Calu3 (cell line): Measurements from ENCODE around the gene FARP1. TPM values are rescaled to one million over a fixed set of nuclear protein-coding genes. Genes with fewer than 3 reads are reported as not detected.

Experiments used
- BruUV-seq: library from RNA; stranded (reverse); fragments of 400-500 nt; replicated peaks from 2 replicates; lab custom pipeline; 2021; lab: Mats Ljungman, UMichigan
- CTCF ChIA-PET: fragments of 300-600 bp; sonication (Branson Sonifier 250); formaldehyde crosslinking; loops from one replicate; lab custom pipeline; 2022; ENCODE audit warnings: antibody characterized with exemption; lab: Charles Lee
- DNase-seq: peaks from one replicate; pipeline ENCODE4 v3.0.0; 2022
- H3K27ac Mint-ChIP-seq: one replicate; pipeline ENCODE4 v1.8.0; 2022; ENCODE audit warnings: mixed read lengths; ENCODE audit not compliant: unreplicated experiment
- H3K27me3 Mint-ChIP-seq: one replicate; pipeline ENCODE4 v1.8.0; 2022; ENCODE audit warnings: mixed read lengths; ENCODE audit not compliant: unreplicated experiment
- H3K36me3 Mint-ChIP-seq: one replicate; pipeline ENCODE4 v1.8.0; 2022; ENCODE audit warnings: mild to moderate bottlenecking, moderate library complexity, mixed read lengths; ENCODE audit not compliant: insufficient read depth, unreplicated experiment
- H3K4me1 Mint-ChIP-seq: one replicate; pipeline ENCODE4 v1.8.0; 2022; ENCODE audit warnings: mild to moderate bottlenecking, low read depth, mixed read lengths; ENCODE audit not compliant: unreplicated experiment
- H3K4me3 Mint-ChIP-seq: one replicate; pipeline ENCODE4 v1.8.0; 2022; ENCODE audit warnings: mild to moderate bottlenecking, low read depth, moderate library complexity, mixed read lengths; ENCODE audit not compliant: unreplicated experiment
- H3K9me3 Mint-ChIP-seq: one replicate; pipeline ENCODE4 v1.8.0; 2022; ENCODE audit warnings: low read depth, mixed read lengths; ENCODE audit not compliant: unreplicated experiment
- intact Hi-C: fragments of 100-400 bp; cut with micrococcal nuclease; formaldehyde crosslinking; loops from one replicate; pipeline ENCODE4 v1.10.0; 2022; ENCODE audit not compliant: unreplicated experiment
- total RNA-seq: library from RNA; stranded (reverse); gene quantifications from 2 replicates; pipeline ENCODE4 v1.2.3, GENCODE V29; 2022
- TF ChIP-seq, protein P1 (sequence below): fragments of 200-600 bp; IDR thresholded peaks from one replicate; pipeline ENCODE4 v1.8.0; 2022; ENCODE audit warnings: antibody characterized with exemption; ENCODE audit not compliant: unreplicated experiment

The FARP1 gene
- total RNA-seq, 1 experiment from 2014 or later = 47.0 TPM

DNA sequence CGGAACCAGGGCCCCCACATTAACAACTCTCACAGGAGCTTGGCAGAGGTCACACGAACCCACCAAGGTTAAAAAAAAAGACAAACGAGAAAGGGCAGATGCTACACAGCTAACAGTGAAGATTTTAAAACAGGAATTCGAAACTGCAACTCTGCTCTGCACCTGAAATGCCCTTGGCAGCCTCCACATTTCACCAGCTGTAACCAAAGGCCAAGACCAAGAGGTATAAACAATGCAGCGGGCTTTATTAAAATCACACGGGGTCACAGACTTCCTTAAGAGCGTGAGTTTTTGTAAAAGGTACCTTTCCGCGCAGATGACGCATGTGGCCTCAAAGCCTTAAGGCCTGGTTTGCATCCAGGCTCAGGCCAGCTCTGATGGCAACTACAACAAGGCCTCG is 345.8 kb downstream of the FARP1 start:
- no peak overlapping the region for H3K27ac Mint-ChIP-seq
- peaks cover 23% of the 10 kb centered on the region for H3K4me1 Mint-ChIP-seq
- intact Hi-C loops = no loop called here
- no peak overlapping the region for H3K4me3 Mint-ChIP-seq
- no peaks in the 10 kb centered on the region for H3K27me3 Mint-ChIP-seq
- CTCF ChIA-PET = no interaction called here
- TF ChIP-seq, protein P1, sequence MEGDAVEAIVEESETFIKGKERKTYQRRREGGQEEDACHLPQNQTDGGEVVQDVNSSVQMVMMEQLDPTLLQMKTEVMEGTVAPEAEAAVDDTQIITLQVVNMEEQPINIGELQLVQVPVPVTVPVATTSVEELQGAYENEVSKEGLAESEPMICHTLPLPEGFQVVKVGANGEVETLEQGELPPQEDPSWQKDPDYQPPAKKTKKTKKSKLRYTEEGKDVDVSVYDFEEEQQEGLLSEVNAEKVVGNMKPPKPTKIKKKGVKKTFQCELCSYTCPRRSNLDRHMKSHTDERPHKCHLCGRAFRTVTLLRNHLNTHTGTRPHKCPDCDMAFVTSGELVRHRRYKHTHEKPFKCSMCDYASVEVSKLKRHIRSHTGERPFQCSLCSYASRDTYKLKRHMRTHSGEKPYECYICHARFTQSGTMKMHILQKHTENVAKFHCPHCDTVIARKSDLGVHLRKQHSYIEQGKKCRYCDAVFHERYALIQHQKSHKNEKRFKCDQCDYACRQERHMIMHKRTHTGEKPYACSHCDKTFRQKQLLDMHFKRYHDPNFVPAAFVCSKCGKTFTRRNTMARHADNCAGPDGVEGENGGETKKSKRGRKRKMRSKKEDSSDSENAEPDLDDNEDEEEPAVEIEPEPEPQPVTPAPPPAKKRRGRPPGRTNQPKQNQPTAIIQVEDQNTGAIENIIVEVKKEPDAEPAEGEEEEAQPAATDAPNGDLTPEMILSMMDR = no peak
- H3K36me3 Mint-ChIP-seq = peaks cover 15% of the 10 kb centered on the region
- DNase-seq = no peak
- no TSS peak for BruUV-seq
- H3K9me3 Mint-ChIP-seq = no peaks in the 10 kb centered on the region

DNA sequence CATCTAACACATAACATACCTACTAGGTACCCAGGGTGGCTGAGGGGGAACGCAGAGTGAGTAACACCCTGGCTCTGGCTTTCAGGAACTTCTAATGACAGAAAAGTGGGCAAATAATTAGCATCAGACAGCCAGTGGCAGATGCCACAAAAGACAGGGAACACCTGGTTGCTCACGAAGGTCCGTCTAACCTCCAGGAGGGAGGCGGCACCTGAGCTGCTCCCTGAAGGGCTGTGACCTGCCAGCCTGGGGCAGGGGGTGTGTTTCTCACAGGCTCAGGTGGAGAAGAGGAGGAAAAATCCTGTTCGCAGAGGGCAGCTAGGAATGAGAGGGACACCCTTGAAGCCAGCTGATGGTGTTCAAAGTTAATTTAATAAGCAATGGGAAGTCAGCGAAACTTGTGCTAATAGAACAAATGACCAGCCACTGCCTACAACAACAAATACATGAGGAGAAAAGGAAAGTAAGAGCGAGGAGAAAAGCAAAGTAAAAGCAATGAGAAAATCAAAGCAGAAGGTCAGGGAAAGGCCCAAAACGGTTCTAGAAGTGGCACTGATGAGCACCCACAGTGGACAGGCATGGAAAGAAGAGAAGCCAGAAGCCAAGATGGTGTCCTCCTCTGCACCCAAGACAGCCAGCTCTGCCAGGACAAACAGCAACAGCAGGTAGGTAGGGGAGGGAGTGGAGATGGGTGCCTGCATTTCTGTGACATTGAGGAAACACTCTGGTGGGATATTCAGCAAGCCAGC is 346.7 kb downstream of the FARP1 start:
- Mint-ChIP-seq H3K27me3 (no peaks in the 10 kb centered on the region), H3K36me3 (peaks cover 6% of the 10 kb centered on the region), H3K9me3 (no peaks in the 10 kb centered on the region), H3K27ac (peak overlapping the region; percentile 25), H3K4me3 (peak overlapping the region; percentile 17), H3K4me1 (peaks cover 23% of the 10 kb centered on the region)
- no TSS peak for BruUV-seq
- CTCF ChIA-PET = no interaction called here
- no peak for DNase-seq
- TF ChIP-seq, protein P1 = no peak
- intact Hi-C loops = no loop called here

DNA sequence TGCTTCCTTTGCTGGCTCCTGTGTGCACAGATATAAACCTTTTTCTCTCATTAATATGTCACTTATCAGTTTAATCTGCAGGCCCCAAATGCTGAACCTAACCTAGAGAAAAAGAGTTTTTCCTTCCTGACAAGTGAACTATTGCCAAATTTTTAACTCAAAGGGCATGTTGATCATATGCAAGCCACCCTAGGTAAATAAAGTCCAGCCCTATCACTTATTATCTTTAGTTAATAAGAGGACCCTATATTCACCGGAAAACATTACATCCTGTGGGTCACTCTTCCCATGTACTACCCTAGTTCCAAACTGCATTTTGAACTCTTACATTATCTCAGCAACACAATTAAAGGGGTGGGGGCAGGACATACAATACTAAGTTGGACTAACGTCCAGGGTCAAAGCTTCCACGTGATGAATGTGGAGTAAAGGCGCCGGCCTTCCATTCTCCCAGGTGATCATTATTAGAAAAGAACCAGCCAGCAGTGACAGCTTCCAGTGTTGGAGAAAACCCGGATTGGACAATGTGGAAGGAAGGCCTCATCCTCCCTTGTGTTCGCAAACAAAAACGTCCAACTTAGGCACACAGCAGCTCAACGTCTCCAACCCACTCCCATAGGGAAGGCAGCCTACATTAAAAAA is 347.4 kb downstream of the FARP1 start:
- intact Hi-C loops = no loop called here
- CTCF ChIA-PET = interaction anchor here (0.6 kb wide), 1 partner anchor 87 kb away, joined by 4 read pairs; the partner anchor contains the start of gene STK24
- TF ChIP-seq, protein P1 = no peak
- Mint-ChIP-seq H3K27me3 (no peaks in the 10 kb centered on the region), H3K36me3 (no peaks in the 10 kb centered on the region), H3K9me3 (no peaks in the 10 kb centered on the region), H3K27ac (no peak overlapping the region), H3K4me1 (peaks cover 22% of the 10 kb centered on the region), H3K4me3 (no peak overlapping the region)
- no TSS peak for BruUV-seq
- no peak for DNase-seq

DNA sequence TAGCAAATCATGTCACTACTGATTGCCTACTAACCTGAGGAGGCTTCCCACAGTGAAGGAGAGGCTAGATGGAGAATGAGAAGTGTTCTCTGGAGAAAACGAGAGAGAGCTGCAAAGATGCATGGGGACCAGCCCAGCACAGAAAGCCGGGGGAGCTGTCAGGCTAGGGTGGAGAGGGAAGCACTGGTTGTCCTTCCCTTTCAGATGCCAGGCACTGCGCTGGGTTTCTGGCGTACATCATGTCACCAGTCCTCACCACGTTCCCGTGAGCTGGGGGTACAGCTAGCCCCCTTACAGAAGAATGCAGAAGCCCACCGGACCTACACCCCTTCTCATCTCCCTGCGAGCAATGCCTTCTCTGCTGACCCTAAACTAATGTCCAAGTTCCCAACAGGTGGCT is 348.0 kb downstream of the FARP1 start:
- Mint-ChIP-seq H3K4me3 (no peak overlapping the region), H3K4me1 (peaks cover 17% of the 10 kb centered on the region), H3K9me3 (no peaks in the 10 kb centered on the region), H3K27me3 (no peaks in the 10 kb centered on the region), H3K36me3 (no peaks in the 10 kb centered on the region), H3K27ac (no peak overlapping the region)
- DNase-seq = no peak
- TF ChIP-seq, protein P1 = no peak
- no TSS peak for BruUV-seq
- intact Hi-C loops = no loop called here
- CTCF ChIA-PET = interaction anchor here (0.6 kb wide), 2 partner anchors 8 to 86 kb away, joined by 3 to 4 read pairs; partner anchors contain the start of gene STK24
